Omental fat pad (tissue), 4 donors: Measurements from ENCODE around the gene CTXN3. TPM values are rescaled to one million over a fixed set of nuclear protein-coding genes. Genes with fewer than 3 reads are reported as not detected.

Experiments
- ATAC-seq: fragments of 150-250 bp; one replicate; pipeline ENCODE4 v1.9.1; 2016; ENCODE audit warnings: mild to moderate bottlenecking, moderate library complexity; ENCODE audit not compliant: low FRiP score
- DNase-seq: peaks from one replicate; pipeline ENCODE4 v3.0.0-alpha.2; 2019; ENCODE audit warnings: low spot score
- total RNA-seq, 4 donors: library from RNA; depleted of rRNA; stranded (reverse); fragments of >200 nt; gene quantifications; one replicate each; pipeline ENCODE4 v1.1.0, GENCODE V29; 2016
- TF ChIP-seq, protein P1 (sequence below), 3 donors: fragments of 450-650 bp; IDR thresholded peaks; one replicate each; pipeline ENCODE4 v1.5.1; 2016 to 2017; ENCODE audit warnings: antibody characterized with exemption in 3 of 3, mild to moderate bottlenecking in 3 of 3, moderate library complexity in 2 of 3

CTXN3 gene
- total RNA-seq, 4 donors from 2014 or later = not detected

DNA sequence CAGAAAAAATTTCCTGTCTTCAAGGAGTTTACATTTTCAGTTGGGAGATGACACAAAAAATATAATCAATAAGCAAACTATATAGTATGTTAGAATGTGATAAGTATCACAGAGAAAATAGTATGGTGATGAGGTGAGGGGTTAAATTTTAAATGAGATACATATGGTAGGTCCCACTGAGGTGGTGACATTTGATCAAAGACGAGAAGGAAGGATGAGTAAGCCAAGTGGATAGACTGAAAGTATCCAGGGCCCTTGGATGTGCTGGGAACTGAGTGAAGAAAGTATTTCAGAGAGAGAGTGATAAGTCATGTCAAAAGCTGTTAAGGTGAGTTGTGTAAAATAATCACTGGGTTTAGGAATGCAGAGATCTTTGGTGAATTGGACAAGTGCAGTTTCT lies 57.8 kb downstream of the CTXN3 start:
- TF ChIP-seq, protein P1, sequence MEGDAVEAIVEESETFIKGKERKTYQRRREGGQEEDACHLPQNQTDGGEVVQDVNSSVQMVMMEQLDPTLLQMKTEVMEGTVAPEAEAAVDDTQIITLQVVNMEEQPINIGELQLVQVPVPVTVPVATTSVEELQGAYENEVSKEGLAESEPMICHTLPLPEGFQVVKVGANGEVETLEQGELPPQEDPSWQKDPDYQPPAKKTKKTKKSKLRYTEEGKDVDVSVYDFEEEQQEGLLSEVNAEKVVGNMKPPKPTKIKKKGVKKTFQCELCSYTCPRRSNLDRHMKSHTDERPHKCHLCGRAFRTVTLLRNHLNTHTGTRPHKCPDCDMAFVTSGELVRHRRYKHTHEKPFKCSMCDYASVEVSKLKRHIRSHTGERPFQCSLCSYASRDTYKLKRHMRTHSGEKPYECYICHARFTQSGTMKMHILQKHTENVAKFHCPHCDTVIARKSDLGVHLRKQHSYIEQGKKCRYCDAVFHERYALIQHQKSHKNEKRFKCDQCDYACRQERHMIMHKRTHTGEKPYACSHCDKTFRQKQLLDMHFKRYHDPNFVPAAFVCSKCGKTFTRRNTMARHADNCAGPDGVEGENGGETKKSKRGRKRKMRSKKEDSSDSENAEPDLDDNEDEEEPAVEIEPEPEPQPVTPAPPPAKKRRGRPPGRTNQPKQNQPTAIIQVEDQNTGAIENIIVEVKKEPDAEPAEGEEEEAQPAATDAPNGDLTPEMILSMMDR (IDR thresholded peaks at IDR 0.05) = no peak
- ATAC-seq (peak; percentile 74), DNase-seq (no peak)

DNA sequence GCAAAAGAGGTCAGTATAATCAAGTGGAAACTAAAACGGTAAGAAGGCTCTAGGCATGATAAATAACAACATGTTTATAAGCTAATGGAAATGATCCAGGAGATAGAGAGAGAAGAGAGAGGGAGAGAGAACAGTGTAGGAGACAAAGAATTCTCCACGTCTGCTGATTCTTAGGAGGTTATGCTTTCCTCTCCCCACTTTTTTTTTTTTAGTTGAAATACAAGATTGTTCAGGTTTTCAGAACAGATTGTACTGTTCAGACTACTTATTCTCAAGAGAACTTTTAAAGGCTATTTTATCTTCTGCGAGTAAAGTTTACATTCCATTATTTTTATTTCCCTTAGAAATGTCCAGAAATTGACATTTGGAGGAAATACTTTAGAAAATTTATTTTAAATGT lies 58.3 kb downstream of the CTXN3 start:
- TF ChIP-seq, protein P1 (IDR thresholded peaks at IDR 0.05) = no peak
- DNase-seq (no peak), ATAC-seq (no peak)

Other genes with a start within 250 kb of the CTXN3 start
- 10 to 100 TPM; 31.2 to 41.8 (median 34.1) TPM for gene PRRC1, start 131.4 kb upstream of the CTXN3 start, total RNA-seq
- gene CCDC192, start 54.3 kb downstream of the CTXN3 start, total RNA-seq = under 1 TPM in 1 of 4 donors, not detected in 3; 0.56 TPM